Measurements from ENCODE around the gene DHRS12.
A peak's percentile ranks its signal among the peaks of the same experiment; 100 is the strongest.

The DHRS12 gene

GRCh38 chr13:51769455-51770127, 34.4 kb downstream of the DHRS12 start:
- H3K18ac ChIP-seq (ENCODE audit: low read length), result no peak overlapping the region
- no peaks in the 10 kb centered on the region for H3K79me1 ChIP-seq (ENCODE audit: low read length)
- H3K4ac ChIP-seq (ENCODE audit: low read depth, low read length), result no peak overlapping the region
- H2BK120ac ChIP-seq (ENCODE audit: low read depth, low read length), result no peak overlapping the region
- H3K36me3 ChIP-seq (ENCODE audit: control insufficient read depth, insufficient read depth, low read length), result no peaks in the 10 kb centered on the region
- no peak for DNase-seq
- H3K4me1 ChIP-seq (ENCODE audit: control insufficient read depth, low read depth, low read length), result no peaks in the 10 kb centered on the region
- no peak overlapping the region for H3K56ac ChIP-seq (ENCODE audit: low read length)
- H4K8ac ChIP-seq (ENCODE audit: low read depth, low read length), result no peak overlapping the region
- H3K4me2 ChIP-seq (ENCODE audit: low read length), result no peak overlapping the region
- no peak overlapping the region for H3K23ac ChIP-seq (ENCODE audit: low read length)
- no peak overlapping the region for H2AK5ac ChIP-seq (ENCODE audit: low read length)
- no CpG with 5 or more reads among the region's 11 CpGs for WGBS (ENCODE audit: extremely low coverage, insufficient coverage, low lambda C conversion rate)
- no peak overlapping the region for H3K9ac ChIP-seq (ENCODE audit: low read length)
- no peak overlapping the region for H4K5ac ChIP-seq (ENCODE audit: low read length)
- H3K27me3 ChIP-seq (ENCODE audit: insufficient read depth, low read length, poor library complexity), result no peaks in the 10 kb centered on the region
- no peak overlapping the region for H3K4me3 ChIP-seq (ENCODE audit: low read length)
- H2BK15ac ChIP-seq (replicated peaks; ENCODE audit: low read depth), result no peak overlapping the region
- no peaks in the 10 kb centered on the region for H3K79me2 ChIP-seq (ENCODE audit: control insufficient read depth, insufficient read depth, low read length)
- no peak overlapping the region for H2BK5ac ChIP-seq (ENCODE audit: low read length)
- H3K27ac ChIP-seq (ENCODE audit: low read depth, low read length), result no peak overlapping the region

DNA sequence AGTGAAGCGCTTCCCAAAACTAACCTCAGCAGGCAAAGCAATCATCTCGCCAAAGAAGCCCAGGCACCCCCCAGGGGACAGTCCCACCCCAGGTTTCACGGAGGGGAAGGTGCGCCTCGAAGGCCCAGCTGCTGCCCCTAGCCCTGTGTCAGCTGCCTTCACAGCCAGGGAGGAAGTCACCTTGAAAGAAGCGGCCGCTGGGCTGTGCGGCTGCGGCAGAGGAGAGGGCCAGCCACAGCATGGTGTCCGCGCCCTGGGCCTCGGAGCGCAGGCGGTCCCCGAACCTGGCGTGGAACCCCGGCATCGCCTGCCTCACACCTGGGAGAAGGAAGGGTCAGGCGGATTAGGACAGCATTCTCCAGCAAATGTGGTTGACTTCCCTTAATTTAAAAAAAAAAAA, 35.0 kb downstream of the DHRS12 start:
- no CpG with 5 or more reads among the region's 19 CpGs for WGBS (ENCODE audit: extremely low coverage, insufficient coverage, low lambda C conversion rate)
- DNase-seq, result no peak
- Histone ChIP-seq H3K4ac (ENCODE audit: low read depth, low read length) (no peak overlapping the region), H3K9ac (ENCODE audit: low read length) (no peak overlapping the region), H2BK15ac (replicated peaks; ENCODE audit: low read depth) (no peak overlapping the region), H3K79me2 (ENCODE audit: control insufficient read depth, insufficient read depth, low read length) (no peaks in the 10 kb centered on the region), H2AK5ac (ENCODE audit: low read length) (no peak overlapping the region), H3K27ac (ENCODE audit: low read depth, low read length) (no peak overlapping the region), H3K4me2 (ENCODE audit: low read length) (no peak overlapping the region), H3K4me1 (ENCODE audit: control insufficient read depth, low read depth, low read length) (no peaks in the 10 kb centered on the region), H4K5ac (ENCODE audit: low read length) (no peak overlapping the region), H2BK120ac (ENCODE audit: low read depth, low read length) (no peak overlapping the region), H4K8ac (ENCODE audit: low read depth, low read length) (no peak overlapping the region), H3K18ac (ENCODE audit: low read length) (no peak overlapping the region), H3K79me1 (ENCODE audit: low read length) (no peaks in the 10 kb centered on the region), H3K36me3 (ENCODE audit: control insufficient read depth, insufficient read depth, low read length) (no peaks in the 10 kb centered on the region), H3K4me3 (ENCODE audit: low read length) (no peak overlapping the region), H3K23ac (ENCODE audit: low read length) (no peak overlapping the region), H3K27me3 (ENCODE audit: insufficient read depth, low read length, poor library complexity) (no peaks in the 10 kb centered on the region), H3K56ac (ENCODE audit: low read length) (no peak overlapping the region), H2BK5ac (ENCODE audit: low read length) (no peak overlapping the region)

GRCh38 chr13:51768378-51768921, 35.5 kb downstream of the DHRS12 start:
- Histone ChIP-seq H3K4ac (ENCODE audit: low read depth, low read length) (no peak overlapping the region), H3K18ac (ENCODE audit: low read length) (no peak overlapping the region), H3K4me2 (ENCODE audit: low read length) (no peak overlapping the region), H2BK120ac (ENCODE audit: low read depth, low read length) (no peak overlapping the region), H3K27ac (ENCODE audit: low read depth, low read length) (no peak overlapping the region), H2BK15ac (replicated peaks; ENCODE audit: low read depth) (no peak overlapping the region), H3K36me3 (ENCODE audit: control insufficient read depth, insufficient read depth, low read length) (no peaks in the 10 kb centered on the region), H3K4me3 (ENCODE audit: low read length) (no peak overlapping the region), H3K79me2 (ENCODE audit: control insufficient read depth, insufficient read depth, low read length) (no peaks in the 10 kb centered on the region), H4K5ac (ENCODE audit: low read length) (no peak overlapping the region), H2AK5ac (ENCODE audit: low read length) (no peak overlapping the region), H2BK5ac (ENCODE audit: low read length) (no peak overlapping the region), H3K23ac (ENCODE audit: low read length) (no peak overlapping the region), H3K56ac (ENCODE audit: low read length) (no peak overlapping the region), H3K27me3 (ENCODE audit: insufficient read depth, low read length, poor library complexity) (no peaks in the 10 kb centered on the region), H3K9ac (ENCODE audit: low read length) (no peak overlapping the region), H4K8ac (ENCODE audit: low read depth, low read length) (no peak overlapping the region), H3K4me1 (ENCODE audit: control insufficient read depth, low read depth, low read length) (no peaks in the 10 kb centered on the region), H3K79me1 (ENCODE audit: low read length) (no peaks in the 10 kb centered on the region)
- peak; percentile 75 for DNase-seq
- no CpG with 5 or more reads among the region's 15 CpGs for WGBS (ENCODE audit: extremely low coverage, insufficient coverage, low lambda C conversion rate)

DNA sequence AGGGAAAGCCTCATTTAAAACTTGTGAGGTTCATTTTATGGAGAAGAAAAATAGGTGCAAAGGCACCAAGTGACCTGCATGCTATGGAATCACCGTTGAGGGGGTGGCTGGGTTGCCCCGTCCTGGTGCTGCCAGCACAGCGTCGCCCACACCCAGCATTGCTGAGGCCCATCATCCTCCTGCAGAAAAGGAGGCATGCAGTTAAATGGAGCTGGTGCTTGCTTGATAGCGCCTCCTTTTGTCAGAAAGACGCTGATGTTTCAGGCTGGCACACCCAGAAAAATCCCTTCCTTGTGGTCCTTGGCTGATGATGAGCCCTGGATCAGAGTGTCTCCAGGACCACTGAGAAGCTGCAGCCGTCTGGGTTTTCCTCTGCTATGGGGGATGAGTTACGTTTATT, 36.9 kb downstream of the DHRS12 start:
- DNase-seq, result peak; percentile 62
- Histone ChIP-seq H4K5ac (ENCODE audit: low read length) (no peak overlapping the region), H3K18ac (ENCODE audit: low read length) (no peak overlapping the region), H3K79me1 (ENCODE audit: low read length) (no peaks in the 10 kb centered on the region), H2BK5ac (ENCODE audit: low read length) (no peak overlapping the region), H3K4me2 (ENCODE audit: low read length) (no peak overlapping the region), H3K79me2 (ENCODE audit: control insufficient read depth, insufficient read depth, low read length) (no peaks in the 10 kb centered on the region), H3K36me3 (ENCODE audit: control insufficient read depth, insufficient read depth, low read length) (no peaks in the 10 kb centered on the region), H2AK5ac (ENCODE audit: low read length) (no peak overlapping the region), H3K56ac (ENCODE audit: low read length) (no peak overlapping the region), H3K4ac (ENCODE audit: low read depth, low read length) (no peak overlapping the region), H3K4me1 (ENCODE audit: control insufficient read depth, low read depth, low read length) (no peaks in the 10 kb centered on the region), H3K9ac (ENCODE audit: low read length) (no peak overlapping the region), H3K23ac (ENCODE audit: low read length) (no peak overlapping the region), H3K27ac (ENCODE audit: low read depth, low read length) (no peak overlapping the region), H2BK15ac (replicated peaks; ENCODE audit: low read depth) (no peak overlapping the region), H3K27me3 (ENCODE audit: insufficient read depth, low read length, poor library complexity) (no peaks in the 10 kb centered on the region), H3K4me3 (ENCODE audit: low read length) (no peak overlapping the region), H2BK120ac (ENCODE audit: low read depth, low read length) (no peak overlapping the region), H4K8ac (ENCODE audit: low read depth, low read length) (no peak overlapping the region)
- no CpG with 5 or more reads among the region's 8 CpGs for WGBS (ENCODE audit: extremely low coverage, insufficient coverage, low lambda C conversion rate)

GRCh38 chr13:51765142-51765515, 38.8 kb downstream of the DHRS12 start:
- Histone ChIP-seq H2BK120ac (ENCODE audit: low read depth, low read length) (no peak overlapping the region), H3K4me3 (ENCODE audit: low read length) (no peak overlapping the region), H3K4ac (ENCODE audit: low read depth, low read length) (no peak overlapping the region), H3K36me3 (ENCODE audit: control insufficient read depth, insufficient read depth, low read length) (no peaks in the 10 kb centered on the region), H3K9ac (ENCODE audit: low read length) (no peak overlapping the region), H3K4me1 (ENCODE audit: control insufficient read depth, low read depth, low read length) (no peaks in the 10 kb centered on the region), H3K79me2 (ENCODE audit: control insufficient read depth, insufficient read depth, low read length) (no peaks in the 10 kb centered on the region), H4K5ac (ENCODE audit: low read length) (no peak overlapping the region), H2BK15ac (replicated peaks; ENCODE audit: low read depth) (no peak overlapping the region), H4K8ac (ENCODE audit: low read depth, low read length) (no peak overlapping the region), H3K27me3 (ENCODE audit: insufficient read depth, low read length, poor library complexity) (no peaks in the 10 kb centered on the region), H3K27ac (ENCODE audit: low read depth, low read length) (no peak overlapping the region), H3K4me2 (ENCODE audit: low read length) (no peak overlapping the region), H2BK5ac (ENCODE audit: low read length) (no peak overlapping the region), H3K79me1 (ENCODE audit: low read length) (no peaks in the 10 kb centered on the region), H3K18ac (ENCODE audit: low read length) (no peak overlapping the region), H3K56ac (ENCODE audit: low read length) (no peak overlapping the region), H2AK5ac (ENCODE audit: low read length) (no peak overlapping the region), H3K23ac (ENCODE audit: low read length) (no peak overlapping the region)
- WGBS (ENCODE audit: extremely low coverage, insufficient coverage, low lambda C conversion rate), result no CpG with 5 or more reads among the region's 4 CpGs
- no peak for DNase-seq

All from mesendoderm (in vitro differentiated cells).